Calu3 (cell line): ENCODE data around the gene CNPY3. TPM values are rescaled to one million over a fixed set of nuclear protein-coding genes. Genes with fewer than 3 reads are reported as not detected.

Source experiments
- BruUV-seq: library from RNA; stranded (reverse); fragments of 400-500 nt; replicated peaks from 2 replicates; lab custom pipeline; 2021; lab: Mats Ljungman, UMichigan
- CTCF ChIA-PET: fragments of 300-600 bp; sonication (Branson Sonifier 250); formaldehyde crosslinking; loops from one replicate; lab custom pipeline; 2022; ENCODE audit warnings: antibody characterized with exemption; lab: Charles Lee
- DNase-seq: peaks from one replicate; pipeline ENCODE4 v3.0.0; 2022
- H3K27ac Mint-ChIP-seq: one replicate; pipeline ENCODE4 v1.8.0; 2022; ENCODE audit warnings: mixed read lengths; ENCODE audit not compliant: unreplicated experiment
- H3K27me3 Mint-ChIP-seq: one replicate; pipeline ENCODE4 v1.8.0; 2022; ENCODE audit warnings: mixed read lengths; ENCODE audit not compliant: unreplicated experiment
- H3K36me3 Mint-ChIP-seq: one replicate; pipeline ENCODE4 v1.8.0; 2022; ENCODE audit warnings: mild to moderate bottlenecking, moderate library complexity, mixed read lengths; ENCODE audit not compliant: insufficient read depth, unreplicated experiment
- H3K4me1 Mint-ChIP-seq: one replicate; pipeline ENCODE4 v1.8.0; 2022; ENCODE audit warnings: mild to moderate bottlenecking, low read depth, mixed read lengths; ENCODE audit not compliant: unreplicated experiment
- H3K4me3 Mint-ChIP-seq: one replicate; pipeline ENCODE4 v1.8.0; 2022; ENCODE audit warnings: mild to moderate bottlenecking, low read depth, moderate library complexity, mixed read lengths; ENCODE audit not compliant: unreplicated experiment
- H3K9me3 Mint-ChIP-seq: one replicate; pipeline ENCODE4 v1.8.0; 2022; ENCODE audit warnings: low read depth, mixed read lengths; ENCODE audit not compliant: unreplicated experiment
- intact Hi-C: fragments of 100-400 bp; cut with micrococcal nuclease; formaldehyde crosslinking; loops from one replicate; pipeline ENCODE4 v1.10.0; 2022; ENCODE audit not compliant: unreplicated experiment
- total RNA-seq: library from RNA; stranded (reverse); gene quantifications from 2 replicates; pipeline ENCODE4 v1.2.3, GENCODE V29; 2022
- TF ChIP-seq, protein P1 (sequence below): fragments of 200-600 bp; IDR thresholded peaks from one replicate; pipeline ENCODE4 v1.8.0; 2022; ENCODE audit warnings: antibody characterized with exemption; ENCODE audit not compliant: unreplicated experiment

The CNPY3 gene
- total RNA-seq, 1 experiment from 2014 or later = 60.7 TPM

DNA sequence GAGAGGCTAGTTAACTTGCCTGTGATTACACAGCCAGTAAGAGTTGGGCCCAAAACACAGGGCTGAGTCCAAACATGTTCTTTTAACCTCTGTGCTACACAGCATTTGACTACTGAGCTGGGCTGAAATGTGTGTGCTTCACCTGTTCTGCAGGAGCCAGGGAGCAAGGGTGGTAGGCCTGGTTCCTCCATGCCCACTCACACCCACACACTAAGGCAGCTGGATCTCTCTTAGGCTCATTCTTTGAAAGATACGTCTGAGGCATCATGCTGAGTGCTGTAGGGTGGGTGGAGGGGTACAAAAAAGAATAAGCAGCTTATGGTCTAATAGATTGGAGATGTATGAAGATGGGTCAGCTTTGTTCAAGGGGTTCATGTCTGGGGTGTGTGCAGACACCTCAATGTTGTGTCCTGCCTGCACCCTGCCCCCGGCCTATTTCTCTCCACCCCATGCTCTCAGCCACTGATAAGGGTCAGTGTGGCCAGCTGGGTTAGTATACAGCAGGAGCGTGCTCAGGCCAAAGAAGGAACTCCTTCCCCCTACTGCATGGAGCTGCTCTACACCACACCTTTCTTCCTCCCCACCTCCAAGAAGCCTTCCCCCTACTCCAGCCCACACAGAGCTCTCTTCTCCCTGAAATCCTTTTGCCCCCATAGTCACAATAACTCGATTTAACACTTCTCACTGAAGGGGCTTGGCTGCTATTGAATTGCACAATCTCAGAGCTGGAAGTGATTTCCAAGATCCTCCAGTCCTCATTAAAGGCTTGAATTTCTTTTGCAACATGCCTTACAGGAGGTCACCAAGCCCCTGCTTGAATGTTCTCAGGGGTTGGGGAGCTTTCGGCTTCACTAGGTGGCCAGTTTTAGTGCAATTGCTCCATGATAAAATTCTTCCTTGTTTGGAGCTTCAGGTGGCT is 58.5 kb downstream of the CNPY3 start:
- DNase-seq = no peak
- CTCF ChIA-PET = interaction anchor here (0.6 to 0.9 kb wide), 2 partner anchors 26 to 77 kb away, joined by 3 read pairs; partner anchors contain the start of genes KLHDC3 and MEA1
- intact Hi-C loops = no loop called here
- Mint-ChIP-seq H3K4me1 (peaks cover 36% of the 10 kb centered on the region), H3K4me3 (no peak overlapping the region), H3K27ac (no peak overlapping the region), H3K9me3 (no peaks in the 10 kb centered on the region), H3K36me3 (peaks cover 33% of the 10 kb centered on the region), H3K27me3 (no peaks in the 10 kb centered on the region)
- no TSS peak for BruUV-seq
- TF ChIP-seq, protein P1, sequence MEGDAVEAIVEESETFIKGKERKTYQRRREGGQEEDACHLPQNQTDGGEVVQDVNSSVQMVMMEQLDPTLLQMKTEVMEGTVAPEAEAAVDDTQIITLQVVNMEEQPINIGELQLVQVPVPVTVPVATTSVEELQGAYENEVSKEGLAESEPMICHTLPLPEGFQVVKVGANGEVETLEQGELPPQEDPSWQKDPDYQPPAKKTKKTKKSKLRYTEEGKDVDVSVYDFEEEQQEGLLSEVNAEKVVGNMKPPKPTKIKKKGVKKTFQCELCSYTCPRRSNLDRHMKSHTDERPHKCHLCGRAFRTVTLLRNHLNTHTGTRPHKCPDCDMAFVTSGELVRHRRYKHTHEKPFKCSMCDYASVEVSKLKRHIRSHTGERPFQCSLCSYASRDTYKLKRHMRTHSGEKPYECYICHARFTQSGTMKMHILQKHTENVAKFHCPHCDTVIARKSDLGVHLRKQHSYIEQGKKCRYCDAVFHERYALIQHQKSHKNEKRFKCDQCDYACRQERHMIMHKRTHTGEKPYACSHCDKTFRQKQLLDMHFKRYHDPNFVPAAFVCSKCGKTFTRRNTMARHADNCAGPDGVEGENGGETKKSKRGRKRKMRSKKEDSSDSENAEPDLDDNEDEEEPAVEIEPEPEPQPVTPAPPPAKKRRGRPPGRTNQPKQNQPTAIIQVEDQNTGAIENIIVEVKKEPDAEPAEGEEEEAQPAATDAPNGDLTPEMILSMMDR = no peak

DNA sequence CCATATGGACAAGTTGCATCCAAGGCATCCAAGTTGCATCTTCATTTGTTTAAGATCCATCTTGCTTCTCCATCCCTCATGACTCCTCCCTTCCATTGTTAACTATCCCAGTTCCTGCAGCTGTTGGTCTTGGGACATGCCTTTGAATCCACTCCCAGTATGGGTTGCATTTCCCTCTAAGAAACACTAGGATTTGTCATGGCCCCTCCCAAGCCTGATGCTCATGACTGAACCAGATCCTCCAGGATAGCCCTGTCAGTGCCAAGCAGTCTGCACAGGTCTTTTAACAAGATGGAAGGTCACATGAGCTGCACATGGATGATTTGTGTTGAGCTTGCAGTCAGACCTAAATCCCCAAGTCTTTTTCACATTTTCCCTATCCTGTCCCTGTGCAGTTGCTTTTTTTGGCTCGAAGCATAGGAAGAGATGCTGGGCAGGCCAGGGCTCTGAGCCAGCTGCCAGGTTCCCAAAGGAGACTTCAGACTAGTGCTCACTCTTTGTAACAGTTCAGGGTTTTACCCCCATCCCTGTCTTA is 59.3 kb downstream of the CNPY3 start:
- TF ChIP-seq, protein P1 = no peak
- no peak overlapping the region for H3K27ac Mint-ChIP-seq
- CTCF ChIA-PET = interaction anchor here (0.6 kb wide), 1 partner anchor 77 kb away, joined by 3 read pairs; no protein-coding TSS in a partner anchor
- DNase-seq = no peak
- no TSS peak for BruUV-seq
- peaks cover 30% of the 10 kb centered on the region for H3K36me3 Mint-ChIP-seq
- no peaks in the 10 kb centered on the region for H3K27me3 Mint-ChIP-seq
- H3K9me3 Mint-ChIP-seq = no peaks in the 10 kb centered on the region
- peaks cover 34% of the 10 kb centered on the region for H3K4me1 Mint-ChIP-seq
- intact Hi-C loops = no loop called here
- H3K4me3 Mint-ChIP-seq = no peak overlapping the region

Other genes with a start within 250 kb of the CNPY3 start
- not detected in 2 replicates for gene PRPH2, start 206.9 kb upstream of the CNPY3 start, total RNA-seq
- 36.2 and 42.7 TPM in 2 replicates for gene TBCC, start 183.4 kb upstream of the CNPY3 start, total RNA-seq
- gene BICRAL, start 147.4 kb upstream of the CNPY3 start, total RNA-seq = 17.6 and 19.2 TPM in 2 replicates
- gene RPL7L1, start 49.9 kb upstream of the CNPY3 start, total RNA-seq = 144 and 154 TPM in 2 replicates
- gene PTCRA, start 13.4 kb upstream of the CNPY3 start, total RNA-seq = not detected in 2 replicates
- 0.45 TPM in 1 of 2 replicates, not detected in the other for gene GNMT, start 31.3 kb downstream of the CNPY3 start, total RNA-seq
- gene PEX6, start 49.7 kb downstream of the CNPY3 start, total RNA-seq = 27.8 and 28.4 TPM in 2 replicates
- 49.4 and 55.8 TPM in 2 replicates for gene PPP2R5D, start 55.1 kb downstream of the CNPY3 start, total RNA-seq
- gene MEA1, start 84.5 kb downstream of the CNPY3 start, total RNA-seq = 110 and 115 TPM in 2 replicates
- gene KLHDC3, start 84.8 kb downstream of the CNPY3 start, total RNA-seq = 85.9 and 95.7 TPM in 2 replicates
- 94.9 and 101 TPM in 2 replicates for gene RRP36, start 92.1 kb downstream of the CNPY3 start, total RNA-seq
- gene CUL7, start 124.4 kb downstream of the CNPY3 start, total RNA-seq = 25.5 and 25.9 TPM in 2 replicates
- 125 and 135 TPM in 2 replicates for gene MRPL2, start 130.0 kb downstream of the CNPY3 start, total RNA-seq
- 42.1 and 50.7 TPM in 2 replicates for gene KLC4, start 130.2 kb downstream of the CNPY3 start, total RNA-seq
- gene PTK7, start 146.8 kb downstream of the CNPY3 start, total RNA-seq = 49.7 and 66.0 TPM in 2 replicates
- 43.4 and 48.0 TPM in 2 replicates for gene SRF, start 241.8 kb downstream of the CNPY3 start, total RNA-seq